Nephron (organoid): Measurements from ENCODE around the gene PPP4R2.

Source experiments
- H3K27ac Mint-ChIP-seq, 3 experiments: 2 replicates each; pipeline ENCODE4 v1.8.0; 2020; ENCODE audit warnings: mixed read lengths in 3 of 3, mild to moderate bottlenecking in 2 of 3, moderate library complexity in 1 of 3
- H3K27me3 Mint-ChIP-seq: 2 replicates; pipeline ENCODE4 v1.8.0; 2021; ENCODE audit warnings: low read depth, mild to moderate bottlenecking, moderate library complexity, mixed read lengths
- H3K36me3 Mint-ChIP-seq: 2 replicates; pipeline ENCODE4 v1.8.0; 2020; ENCODE audit warnings: low read depth, mixed read lengths
- H3K4me1 Mint-ChIP-seq: 2 replicates; pipeline ENCODE4 v1.8.0; 2020; ENCODE audit warnings: mixed read lengths
- H3K4me3 Mint-ChIP-seq, 3 experiments: 2 replicates each; pipeline ENCODE4 v1.8.0; 2020; ENCODE audit warnings: mild to moderate bottlenecking in 3 of 3, mixed read lengths in 3 of 3, moderate library complexity in 2 of 3
- H3K9me3 Mint-ChIP-seq: 2 replicates; pipeline ENCODE4 v1.8.0; 2020; ENCODE audit warnings: mixed read lengths
- TF ChIP-seq, protein P1 (sequence below), 3 experiments: fragments of 200-600 bp; sonication (generic); IDR thresholded peaks; one replicate each; pipeline ENCODE4 v1.5.0; 2021; ENCODE audit warnings: antibody characterized with exemption in 3 of 3; ENCODE audit not compliant: unreplicated experiment in 3 of 3

The PPP4R2 gene

DNA sequence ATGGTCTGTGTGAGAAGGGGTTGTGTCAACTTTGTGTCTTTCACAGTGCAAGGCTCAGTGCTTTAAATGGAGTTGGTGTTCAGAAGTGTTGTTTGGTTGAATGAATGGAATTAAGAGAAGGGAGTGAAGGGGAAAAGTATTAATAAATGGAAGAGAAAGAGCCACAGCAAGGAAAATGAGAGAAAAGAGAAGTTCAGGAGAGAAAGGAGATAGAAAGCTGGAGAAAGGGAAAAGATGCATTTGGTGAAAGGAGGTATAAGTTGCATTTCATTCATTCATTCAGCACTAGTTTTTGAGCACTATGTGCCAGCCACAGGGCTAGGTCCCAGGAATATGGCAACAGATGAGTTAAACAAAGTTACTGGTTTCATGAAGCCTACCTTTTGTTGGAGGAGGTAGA lies 34.3 kb upstream of the PPP4R2 start:
- TF ChIP-seq, protein P1, sequence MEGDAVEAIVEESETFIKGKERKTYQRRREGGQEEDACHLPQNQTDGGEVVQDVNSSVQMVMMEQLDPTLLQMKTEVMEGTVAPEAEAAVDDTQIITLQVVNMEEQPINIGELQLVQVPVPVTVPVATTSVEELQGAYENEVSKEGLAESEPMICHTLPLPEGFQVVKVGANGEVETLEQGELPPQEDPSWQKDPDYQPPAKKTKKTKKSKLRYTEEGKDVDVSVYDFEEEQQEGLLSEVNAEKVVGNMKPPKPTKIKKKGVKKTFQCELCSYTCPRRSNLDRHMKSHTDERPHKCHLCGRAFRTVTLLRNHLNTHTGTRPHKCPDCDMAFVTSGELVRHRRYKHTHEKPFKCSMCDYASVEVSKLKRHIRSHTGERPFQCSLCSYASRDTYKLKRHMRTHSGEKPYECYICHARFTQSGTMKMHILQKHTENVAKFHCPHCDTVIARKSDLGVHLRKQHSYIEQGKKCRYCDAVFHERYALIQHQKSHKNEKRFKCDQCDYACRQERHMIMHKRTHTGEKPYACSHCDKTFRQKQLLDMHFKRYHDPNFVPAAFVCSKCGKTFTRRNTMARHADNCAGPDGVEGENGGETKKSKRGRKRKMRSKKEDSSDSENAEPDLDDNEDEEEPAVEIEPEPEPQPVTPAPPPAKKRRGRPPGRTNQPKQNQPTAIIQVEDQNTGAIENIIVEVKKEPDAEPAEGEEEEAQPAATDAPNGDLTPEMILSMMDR (IDR thresholded peaks at IDR 0.05; ENCODE audit: unreplicated experiment in 3 of 3) = no peak
- H3K27me3 Mint-ChIP-seq = peaks cover 2% of the 10 kb centered on the region
- peaks cover 27% of the 10 kb centered on the region for H3K36me3 Mint-ChIP-seq
- no peaks in the 10 kb centered on the region for H3K9me3 Mint-ChIP-seq
- H3K4me3 Mint-ChIP-seq = no peak overlapping the region
- H3K27ac Mint-ChIP-seq = no peak overlapping the region
- no peaks in the 10 kb centered on the region for H3K4me1 Mint-ChIP-seq

DNA sequence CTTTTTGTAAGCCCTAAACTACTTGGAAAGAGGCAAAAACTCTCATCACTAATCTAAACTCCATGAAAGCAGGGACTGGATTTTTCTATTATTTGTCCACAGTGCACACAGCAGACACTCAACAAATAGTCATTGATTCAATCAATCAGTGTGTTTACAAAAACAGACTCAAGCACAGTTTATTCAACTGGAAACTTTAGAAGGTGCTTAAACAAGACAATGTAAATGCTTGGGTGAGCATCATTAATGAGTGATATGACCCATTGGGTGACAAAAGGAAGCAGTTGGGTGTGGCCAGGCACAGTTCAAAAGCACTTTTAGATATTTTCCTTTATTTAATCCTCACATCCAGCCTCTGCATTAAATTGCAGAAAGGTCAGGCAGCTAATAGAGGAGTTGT lies 32.0 kb upstream of the PPP4R2 start:
- Mint-ChIP-seq H3K9me3 (no peaks in the 10 kb centered on the region), H3K4me1 (no peaks in the 10 kb centered on the region), H3K27ac (no peak overlapping the region)

DNA sequence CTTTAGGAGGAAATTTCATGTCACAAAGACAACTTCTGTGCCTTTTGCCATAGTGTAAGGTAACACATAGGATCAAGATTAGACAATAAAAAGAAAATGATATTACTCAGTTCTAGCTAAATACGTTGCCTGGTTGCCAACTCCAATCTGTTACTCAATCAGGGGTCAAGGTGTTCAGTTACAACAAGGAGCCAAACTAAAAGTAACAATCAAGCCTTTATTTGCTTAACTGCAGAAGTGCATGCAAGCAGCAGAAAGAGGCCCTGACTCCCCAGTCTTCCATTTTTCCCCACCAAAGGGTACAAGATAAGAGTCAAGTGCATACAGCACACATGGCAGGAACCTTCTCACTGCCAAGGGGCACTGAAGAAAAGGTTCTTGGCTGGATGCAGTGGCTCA lies 28.3 kb upstream of the PPP4R2 start:
- H3K27ac Mint-ChIP-seq = no peak overlapping the region
- no peaks in the 10 kb centered on the region for H3K4me1 Mint-ChIP-seq
- no peak overlapping the region for H3K4me3 Mint-ChIP-seq
- TF ChIP-seq, protein P1 (IDR thresholded peaks at IDR 0.05; ENCODE audit: unreplicated experiment in 3 of 3) = no peak
- peaks cover 3% of the 10 kb centered on the region for H3K27me3 Mint-ChIP-seq
- no peaks in the 10 kb centered on the region for H3K9me3 Mint-ChIP-seq
- peaks cover 44% of the 10 kb centered on the region for H3K36me3 Mint-ChIP-seq

More for the DNA sequence above, 32.0 kb upstream of the PPP4R2 start:
- H3K4me3 Mint-ChIP-seq = no peak overlapping the region
- H3K36me3 Mint-ChIP-seq = peaks cover 41% of the 10 kb centered on the region
- H3K27me3 Mint-ChIP-seq = no peaks in the 10 kb centered on the region
- TF ChIP-seq, protein P1 (IDR thresholded peaks at IDR 0.05; ENCODE audit: unreplicated experiment in 3 of 3) = no peak

DNA sequence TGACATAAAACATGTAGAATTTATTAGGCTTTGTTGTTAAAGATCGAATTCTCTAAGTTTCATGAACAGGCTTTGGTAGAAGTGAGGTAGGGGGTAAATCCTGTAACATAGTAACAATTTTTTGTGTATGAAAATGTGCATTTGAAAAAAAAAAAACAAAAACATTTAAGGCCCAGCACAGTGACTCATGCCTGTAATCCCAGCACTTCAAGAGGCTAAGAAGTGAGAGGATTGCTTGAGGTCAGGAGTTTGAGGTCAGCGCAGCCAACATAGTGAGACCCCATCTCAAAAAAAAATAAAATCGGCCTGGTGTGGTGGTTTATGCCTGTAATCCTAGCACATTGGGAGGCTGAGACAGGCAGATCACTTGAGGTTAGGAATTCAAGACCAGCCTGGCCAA lies 26.8 kb upstream of the PPP4R2 start:
- no peaks in the 10 kb centered on the region for H3K9me3 Mint-ChIP-seq
- H3K36me3 Mint-ChIP-seq = peaks cover 52% of the 10 kb centered on the region
- H3K4me3 Mint-ChIP-seq = no peak overlapping the region
- peaks cover 4% of the 10 kb centered on the region for H3K27me3 Mint-ChIP-seq
- no peak overlapping the region for H3K27ac Mint-ChIP-seq
- TF ChIP-seq, protein P1 (IDR thresholded peaks at IDR 0.05; ENCODE audit: unreplicated experiment in 3 of 3) = no peak
- H3K4me1 Mint-ChIP-seq = no peaks in the 10 kb centered on the region

DNA sequence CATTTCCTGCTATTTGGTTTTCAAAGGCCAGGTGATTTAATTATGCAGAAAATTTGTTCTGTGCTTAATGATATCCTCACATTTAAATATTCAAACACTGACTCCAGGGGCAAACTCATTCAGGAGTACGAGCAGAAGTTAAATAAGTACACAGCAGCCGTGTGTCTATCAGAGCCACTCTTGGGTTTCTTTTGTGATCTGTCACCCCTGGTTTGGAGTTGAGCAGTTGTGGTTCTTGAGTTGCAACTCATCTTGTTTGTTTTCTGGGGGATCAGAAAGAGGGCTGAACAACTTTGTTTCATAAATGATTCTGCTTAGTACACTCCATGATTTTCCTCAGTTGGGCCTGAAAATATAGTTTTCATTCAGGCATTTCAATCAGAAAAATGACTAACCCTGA lies 25.7 kb upstream of the PPP4R2 start:
- Mint-ChIP-seq H3K9me3 (no peaks in the 10 kb centered on the region), H3K4me3 (no peak overlapping the region), H3K27ac (no peak overlapping the region), H3K36me3 (peaks cover 46% of the 10 kb centered on the region), H3K4me1 (no peaks in the 10 kb centered on the region), H3K27me3 (peaks cover 4% of the 10 kb centered on the region)
- TF ChIP-seq, protein P1 (IDR thresholded peaks at IDR 0.05; ENCODE audit: unreplicated experiment in 3 of 3) = no peak

DNA sequence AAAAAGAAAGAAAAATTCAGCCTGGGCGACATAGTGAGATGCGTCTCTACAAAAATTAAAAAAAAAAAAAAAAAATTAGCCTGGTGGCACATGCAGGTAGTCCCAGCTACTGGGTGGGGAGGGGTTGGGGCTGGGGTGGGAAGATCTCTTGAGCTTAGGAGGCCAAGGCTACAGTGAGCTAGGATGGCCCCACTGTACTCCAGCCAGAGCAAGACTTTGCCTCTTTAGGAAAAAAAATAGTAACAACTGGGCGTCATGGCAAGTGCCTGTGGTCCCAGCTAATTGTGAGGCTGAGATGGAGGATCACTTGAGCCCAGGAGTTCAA lies 23.9 kb upstream of the PPP4R2 start:
- TF ChIP-seq, protein P1 (IDR thresholded peaks at IDR 0.05; ENCODE audit: unreplicated experiment in 3 of 3) = no peak
- Mint-ChIP-seq H3K27ac (no peak overlapping the region), H3K27me3 (peaks cover 4% of the 10 kb centered on the region), H3K9me3 (no peaks in the 10 kb centered on the region), H3K36me3 (peaks cover 44% of the 10 kb centered on the region), H3K4me1 (no peaks in the 10 kb centered on the region), H3K4me3 (no peak overlapping the region)
